GM23338 (cell line): Measurements from ENCODE around the gene GFPT2. TPM values are rescaled to one million over a fixed set of nuclear protein-coding genes. Genes with fewer than 3 reads are reported as not detected.
A peak's percentile ranks its signal among the peaks of the same experiment; 100 is the strongest.

Experiments used
- ATAC-seq: fragments of 200-7000 bp; cut with Tn5 transposase; 3 replicates; pipeline ENCODE4 v1.9.1; 2020
- DNase-seq: peaks from one replicate; pipeline ENCODE4 v3.0.0-alpha.2; 2015; ENCODE audit warnings: low spot score
- H2AFZ ChIP-seq: fragments of 200-600 bp; sonication (generic); 2 replicates; pipeline ENCODE4 v1.8.0; 2016; ENCODE audit warnings: antibody characterized with exemption, mild to moderate bottlenecking, moderate library complexity
- H3F3A ChIP-seq: fragments of 200-600 bp; sonication (generic); replicated peaks from 2 replicates; pipeline ENCODE4 v1.8.0; 2017; ENCODE audit warnings: antibody characterized with exemption, mixed run types, low read depth
- H3K27ac ChIP-seq: fragments of 200-600 bp; sonication (generic); 2 replicates; pipeline ENCODE4 v1.6.1; 2016; ENCODE audit warnings: low read depth
- H3K27me3 ChIP-seq: fragments of 200-600 bp; sonication (generic); 2 replicates; pipeline ENCODE4 v1.8.0; 2016; ENCODE audit warnings: mild to moderate bottlenecking, mixed run types, moderate library complexity; ENCODE audit not compliant: insufficient read depth
- H3K36me3 ChIP-seq: fragments of 200-600 bp; sonication (generic); 2 replicates; pipeline ENCODE4 v1.8.0; 2016; ENCODE audit warnings: mild to moderate bottlenecking; ENCODE audit not compliant: insufficient read depth
- H3K4me1 ChIP-seq: fragments of 200-600 bp; sonication (generic); 2 replicates; pipeline ENCODE4 v1.8.0; 2016; ENCODE audit warnings: mild to moderate bottlenecking, moderate library complexity; ENCODE audit not compliant: insufficient read depth
- H3K4me2 ChIP-seq: fragments of 200-600 bp; sonication (generic); 2 replicates; pipeline ENCODE4 v1.7.1; 2017; ENCODE audit warnings: mixed run types
- H3K4me3 ChIP-seq: fragments of 200-600 bp; sonication (generic); 2 replicates; pipeline ENCODE4 v1.6.1; 2016; ENCODE audit warnings: mixed run types
- H3K79me2 ChIP-seq: fragments of 200-600 bp; sonication (generic); replicated peaks from 2 replicates; pipeline ENCODE4 v1.8.0; 2017; ENCODE audit warnings: mild to moderate bottlenecking; ENCODE audit not compliant: insufficient read depth
- H3K9me2 ChIP-seq: fragments of 200-600 bp; sonication (generic); 2 replicates; pipeline ENCODE4 v1.8.0; 2017; ENCODE audit not compliant: insufficient read depth
- H4K20me1 ChIP-seq: fragments of 200-600 bp; sonication (generic); replicated peaks from 2 replicates; pipeline ENCODE4 v1.8.0; 2017; ENCODE audit warnings: mild to moderate bottlenecking; ENCODE audit not compliant: insufficient read depth
- H3K27ac Mint-ChIP-seq: 2 replicates; pipeline ENCODE4 v1.8.0; 2020; ENCODE audit warnings: inconsistent platforms, mild to moderate bottlenecking, moderate library complexity, mixed read lengths
- H3K27me3 Mint-ChIP-seq: 3 replicates; pipeline ENCODE4 v1.8.0; 2022; ENCODE audit warnings: low read depth, mild to moderate bottlenecking, moderate library complexity, mixed read lengths, inconsistent platforms; ENCODE audit not compliant: insufficient read depth, poor library complexity
- H3K36me3 Mint-ChIP-seq: 3 replicates; pipeline ENCODE4 v1.8.0; 2021; ENCODE audit warnings: low read depth, mild to moderate bottlenecking, inconsistent platforms, moderate library complexity, mixed read lengths
- H3K4me1 Mint-ChIP-seq: 3 replicates; pipeline ENCODE4 v1.8.0; 2020; ENCODE audit warnings: mild to moderate bottlenecking, inconsistent platforms, mixed read lengths
- H3K4me3 Mint-ChIP-seq: 3 replicates; pipeline ENCODE4 v1.8.0; 2021; ENCODE audit warnings: moderate library complexity, mild to moderate bottlenecking, inconsistent platforms, mixed read lengths
- H3K9me3 Mint-ChIP-seq: 3 replicates; pipeline ENCODE4 v1.8.0; 2020; ENCODE audit warnings: moderate library complexity, mild to moderate bottlenecking, inconsistent platforms, mixed read lengths
- CREB1 ChIP-seq: fragments of 250-450 bp; sonication (Bioruptor Pico); IDR thresholded peaks from 2 replicates; pipeline ENCODE4 v1.5.0; 2020; ENCODE audit warnings: low read depth, mild to moderate bottlenecking, moderate library complexity
- CTCF ChIP-seq, 2 experiments: fragments of 200-600 bp in 1 of 2; sonication (generic) in 1 of 2; conservative IDR thresholded peaks; 2 replicates each; pipeline versions ENCODE4 v1.5.1 to v1.6.1; 2016 to 2017; ENCODE audit warnings: antibody characterized with exemption in 2 of 2, low read depth in 2 of 2, mild to moderate bottlenecking in 2 of 2, moderate library complexity in 1 of 2
- ETS1 ChIP-seq: IDR thresholded peaks from 2 replicates; pipeline ENCODE4 v1.6.1; 2016; ENCODE audit warnings: antibody characterized with exemption
- EZH2 ChIP-seq: fragments of 200-600 bp; sonication (generic); IDR thresholded peaks from one replicate; pipeline ENCODE4 v1.8.0; 2017; ENCODE audit warnings: antibody characterized with exemption, mild to moderate bottlenecking, low read depth; ENCODE audit not compliant: unreplicated experiment
- EZH2phosphoT487 ChIP-seq: fragments of 200-600 bp; sonication (generic); IDR thresholded peaks from one replicate; pipeline ENCODE4 v1.8.1; 2018; ENCODE audit warnings: antibody characterized with exemption; ENCODE audit not compliant: unreplicated experiment
- JUNB ChIP-seq: IDR thresholded peaks from one replicate; pipeline ENCODE4 v1.6.1; 2016; ENCODE audit warnings: antibody characterized with exemption; ENCODE audit not compliant: unreplicated experiment
- NANOG ChIP-seq: IDR thresholded peaks from 2 replicates; pipeline ENCODE4 v1.6.1; 2016; ENCODE audit warnings: antibody characterized with exemption, borderline replicate concordance
- POLR2AphosphoS5 ChIP-seq: IDR thresholded peaks from 2 replicates; pipeline ENCODE4 v1.6.1; 2016; ENCODE audit warnings: antibody characterized with exemption, low read depth
- REST ChIP-seq: IDR thresholded peaks from one replicate; pipeline ENCODE4 v1.6.1; 2018; ENCODE audit warnings: antibody characterized with exemption; ENCODE audit not compliant: unreplicated experiment
- STAT1 ChIP-seq: IDR thresholded peaks from one replicate; pipeline ENCODE4 v1.6.1; 2016; ENCODE audit warnings: antibody characterized with exemption; ENCODE audit not compliant: unreplicated experiment
- ZNF114 ChIP-seq: fragments of 250-450 bp; sonication (Bioruptor Pico); IDR thresholded peaks from 2 replicates; pipeline ENCODE4 v1.5.0; 2020; ENCODE audit warnings: mild to moderate bottlenecking, moderate library complexity
- ZNF331 ChIP-seq: fragments of 250-450 bp; sonication (Bioruptor Pico); IDR thresholded peaks from 2 replicates; pipeline ENCODE4 v1.5.0; 2020; ENCODE audit warnings: low read depth, mild to moderate bottlenecking, moderate library complexity
- ZNF462 ChIP-seq: fragments of 250-450 bp; sonication (Bioruptor Pico); IDR thresholded peaks from 2 replicates; pipeline ENCODE4 v1.5.0; 2020; ENCODE audit warnings: mild to moderate bottlenecking, moderate library complexity
- polyA plus RNA-seq: library from polyadenylated mRNA; unstranded; fragments of >200 nt; fragmentation: Nextera tagmentation; extraction: Ambion mirVana; gene quantifications from 2 replicates; pipeline ENCODE4 v1.2.1, GENCODE V29; 2016
- total RNA-seq: library from RNA; depleted of rRNA; stranded (reverse); fragments of >200 nt; shearing (Covaris generic); gene quantifications from 2 replicates; pipeline ENCODE4 v1.2.3, GENCODE V29; 2014

GFPT2 gene
- total and polyA plus RNA-seq, 2 experiments from 2014 or later, result 82.6 to 120 TPM

GRCh38 chr5:180289966-180290365, 63.2 kb downstream of the GFPT2 start:
- peaks cover 35% of the 10 kb centered on the region for H3K4me1 ChIP-seq
- TF ChIP-seq EZH2phosphoT487, result no peak
- TF ChIP-seq CTCF (conservative IDR thresholded peaks at IDR 0.05; ENCODE audit: low read depth in 2 of 2), result no peak
- TF ChIP-seq JUNB, result no peak
- TF ChIP-seq REST, result no peak
- no peak for TF ChIP-seq ZNF462 (CRISPR knock-in tag)
- no peak for TF ChIP-seq ZNF114 (CRISPR knock-in tag)
- no peak for TF ChIP-seq ETS1
- TF ChIP-seq NANOG, result no peak
- no peak for TF ChIP-seq EZH2
- no peak for TF ChIP-seq ZNF331 (CRISPR knock-in tag)
- TF ChIP-seq CREB1, result no peak
- TF ChIP-seq STAT1, result no peak
- no peak for TF ChIP-seq POLR2AphosphoS5
- H3K9me2 ChIP-seq, result no peaks in the 10 kb centered on the region
- H3K27ac ChIP-seq, result no peak overlapping the region
- H3K36me3 Mint-ChIP-seq, result peaks cover 39% of the 10 kb centered on the region
- peaks cover 9% of the 10 kb centered on the region for H3K9me3 Mint-ChIP-seq
- H3K79me2 ChIP-seq, result peaks cover 67% of the 10 kb centered on the region
- ATAC-seq, result no peak
- H4K20me1 ChIP-seq, result peaks cover 37% of the 10 kb centered on the region
- no peaks in the 10 kb centered on the region for H3K27me3 ChIP-seq
- no peak overlapping the region for H2AFZ ChIP-seq
- peaks cover 57% of the 10 kb centered on the region for H3K4me1 Mint-ChIP-seq
- peak overlapping the region; percentile 79; the same call in 1 of the 2 replicates for H3K4me3 ChIP-seq
- H3K27me3 Mint-ChIP-seq, result peaks cover 15% of the 10 kb centered on the region
- H3K27ac Mint-ChIP-seq, result no peak overlapping the region
- no peaks in the 10 kb centered on the region for H3K36me3 ChIP-seq
- peak overlapping the region; percentile 80; the same call in 2 of the 3 replicates for H3K4me3 Mint-ChIP-seq
- H3K4me2 ChIP-seq, result peak overlapping the region; percentile 90; the same call in 1 of the 2 replicates
- peaks cover 8% of the 10 kb centered on the region; the same call in 1 of the 2 replicates for H3F3A ChIP-seq
- DNase-seq, result no peak
